HTERT RPE-1 (cell line): ENCODE measurements around the gene MLPH.

ENCODE experiments used
- in situ Hi-C: fragments of 300-500 bp; cut with MboI; formaldehyde crosslinking; loops from 4 replicates; pipeline ENCODE4 v1.14.3; 2020; ENCODE audit warnings: low sequenced_read_pairs

Gene MLPH

GRCh38 chr2:237486819-237487448, at the start of gene MLPH:
MLPH (plus strand) TSS chr2:237487251; CDS start chr2:237493427, 6,176 bp downstream.
- in situ Hi-C loops = no loop called here

- in situ Hi-C loops = no loop called here
These were observed 49.5 kb upstream of the MLPH start for GRCh38 chr2:237437566-237437965.

GRCh38 chr2:237438080-237438940, 48.7 kb upstream of the MLPH start:
- in situ Hi-C loops = no loop called here

- in situ Hi-C loops = no loop called here
These were observed 46.2 kb upstream of the MLPH start for GRCh38 chr2:237440819-237441281.

GRCh38 chr2:237441605-237442274, 45.3 kb upstream of the MLPH start:
- in situ Hi-C loops = no loop called here

GRCh38 chr2:237444071-237444470, 43.0 kb upstream of the MLPH start:
- in situ Hi-C loops = no loop called here

- in situ Hi-C loops = no loop called here
These were observed 41.3 kb upstream of the MLPH start for GRCh38 chr2:237445611-237446337.

- in situ Hi-C loops = no loop called here
These were observed 40.7 kb upstream of the MLPH start for GRCh38 chr2:237446338-237446665.

- in situ Hi-C loops = no loop called here
These were observed 39.6 kb upstream of the MLPH start for GRCh38 chr2:237447496-237447895.

GRCh38 chr2:237448171-237448570, 38.9 kb upstream of the MLPH start:
- in situ Hi-C loops = no loop called here

GRCh38 chr2:237448626-237449025, 38.4 kb upstream of the MLPH start:
- in situ Hi-C loops = no loop called here

- in situ Hi-C loops = no loop called here
These were observed 37.7 kb upstream of the MLPH start for GRCh38 chr2:237449193-237449881.

GRCh38 chr2:237450108-237450507, 36.9 kb upstream of the MLPH start:
- in situ Hi-C loops = no loop called here

- in situ Hi-C loops = no loop called here
These were observed 36.5 kb upstream of the MLPH start for GRCh38 chr2:237450583-237450982.

GRCh38 chr2:237451643-237452469, 35.2 kb upstream of the MLPH start:
- in situ Hi-C loops = no loop called here

- in situ Hi-C loops = no loop called here
These were observed 34.2 kb upstream of the MLPH start for GRCh38 chr2:237452861-237453260.

GRCh38 chr2:237453671-237454070, 33.4 kb upstream of the MLPH start:
- in situ Hi-C loops = no loop called here

GRCh38 chr2:237455764-237456163, 31.3 kb upstream of the MLPH start:
- in situ Hi-C loops = no loop called here

GRCh38 chr2:237456200-237456843, 30.7 kb upstream of the MLPH start:
- in situ Hi-C loops = no loop called here
